ENCODE results near the gene STIMATE. TPM values are rescaled to one million over a fixed set of nuclear protein-coding genes. Genes with fewer than 3 reads are reported as not detected.

STIMATE gene
- total RNA-seq, 1 experiment from 2014 or later: 15.7 TPM

DNA sequence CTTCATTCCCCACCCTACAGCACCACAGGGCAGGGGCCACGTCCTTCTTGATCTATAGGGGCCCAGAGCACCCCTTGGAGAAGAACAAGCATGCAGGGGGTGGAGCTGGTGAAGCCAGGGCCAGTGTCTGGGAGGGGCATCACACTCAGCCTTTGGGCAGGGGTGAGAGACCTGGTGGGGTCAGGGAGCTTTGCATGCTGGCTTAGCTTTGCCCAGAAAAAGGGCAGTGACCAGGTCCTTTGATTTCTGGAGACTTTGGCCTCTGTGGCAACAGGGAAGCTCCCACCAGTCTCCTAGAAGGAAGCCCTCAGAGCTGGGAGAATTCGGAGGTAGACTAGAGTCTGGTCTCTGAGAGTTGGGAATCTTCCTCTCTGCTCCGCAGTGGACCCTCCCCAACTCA, 67.9 kb downstream of the STIMATE start:
- ChIA-PET POLR2A (no interaction called here), CTCF (no interaction called here)
- Histone ChIP-seq H3K36me3 (ENCODE audit: control insufficient read depth, insufficient read depth, low read length) (no peaks in the 10 kb centered on the region), H3K9me3 (ENCODE audit: control insufficient read depth, insufficient read depth, low read depth, low read length) (no peaks in the 10 kb centered on the region), H3K4me3 (ENCODE audit: low read depth in 2 of 2, low read length in 2 of 2) (no peak overlapping the region), H3K27me3 (ENCODE audit: control insufficient read depth, insufficient read depth, low read length) (no peaks in the 10 kb centered on the region), H3K4me1 (ENCODE audit: control insufficient read depth, insufficient read depth, low read length) (peaks cover 6% of the 10 kb centered on the region), H3K27ac (ENCODE audit: low read length) (no peak overlapping the region)
- TF ChIP-seq POLR2AphosphoS5 (IDR thresholded peaks at IDR 0.05; ENCODE audit: low read depth, low read length): no peak
- TF ChIP-seq SIN3A (IDR thresholded peaks at IDR 0.05; ENCODE audit: borderline replicate concordance, insufficient read depth, low read depth, low read length): no peak
- TF ChIP-seq, protein P1, sequence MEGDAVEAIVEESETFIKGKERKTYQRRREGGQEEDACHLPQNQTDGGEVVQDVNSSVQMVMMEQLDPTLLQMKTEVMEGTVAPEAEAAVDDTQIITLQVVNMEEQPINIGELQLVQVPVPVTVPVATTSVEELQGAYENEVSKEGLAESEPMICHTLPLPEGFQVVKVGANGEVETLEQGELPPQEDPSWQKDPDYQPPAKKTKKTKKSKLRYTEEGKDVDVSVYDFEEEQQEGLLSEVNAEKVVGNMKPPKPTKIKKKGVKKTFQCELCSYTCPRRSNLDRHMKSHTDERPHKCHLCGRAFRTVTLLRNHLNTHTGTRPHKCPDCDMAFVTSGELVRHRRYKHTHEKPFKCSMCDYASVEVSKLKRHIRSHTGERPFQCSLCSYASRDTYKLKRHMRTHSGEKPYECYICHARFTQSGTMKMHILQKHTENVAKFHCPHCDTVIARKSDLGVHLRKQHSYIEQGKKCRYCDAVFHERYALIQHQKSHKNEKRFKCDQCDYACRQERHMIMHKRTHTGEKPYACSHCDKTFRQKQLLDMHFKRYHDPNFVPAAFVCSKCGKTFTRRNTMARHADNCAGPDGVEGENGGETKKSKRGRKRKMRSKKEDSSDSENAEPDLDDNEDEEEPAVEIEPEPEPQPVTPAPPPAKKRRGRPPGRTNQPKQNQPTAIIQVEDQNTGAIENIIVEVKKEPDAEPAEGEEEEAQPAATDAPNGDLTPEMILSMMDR (IDR thresholded peaks at IDR 0.05): no peak
- TF ChIP-seq, protein P2, sequence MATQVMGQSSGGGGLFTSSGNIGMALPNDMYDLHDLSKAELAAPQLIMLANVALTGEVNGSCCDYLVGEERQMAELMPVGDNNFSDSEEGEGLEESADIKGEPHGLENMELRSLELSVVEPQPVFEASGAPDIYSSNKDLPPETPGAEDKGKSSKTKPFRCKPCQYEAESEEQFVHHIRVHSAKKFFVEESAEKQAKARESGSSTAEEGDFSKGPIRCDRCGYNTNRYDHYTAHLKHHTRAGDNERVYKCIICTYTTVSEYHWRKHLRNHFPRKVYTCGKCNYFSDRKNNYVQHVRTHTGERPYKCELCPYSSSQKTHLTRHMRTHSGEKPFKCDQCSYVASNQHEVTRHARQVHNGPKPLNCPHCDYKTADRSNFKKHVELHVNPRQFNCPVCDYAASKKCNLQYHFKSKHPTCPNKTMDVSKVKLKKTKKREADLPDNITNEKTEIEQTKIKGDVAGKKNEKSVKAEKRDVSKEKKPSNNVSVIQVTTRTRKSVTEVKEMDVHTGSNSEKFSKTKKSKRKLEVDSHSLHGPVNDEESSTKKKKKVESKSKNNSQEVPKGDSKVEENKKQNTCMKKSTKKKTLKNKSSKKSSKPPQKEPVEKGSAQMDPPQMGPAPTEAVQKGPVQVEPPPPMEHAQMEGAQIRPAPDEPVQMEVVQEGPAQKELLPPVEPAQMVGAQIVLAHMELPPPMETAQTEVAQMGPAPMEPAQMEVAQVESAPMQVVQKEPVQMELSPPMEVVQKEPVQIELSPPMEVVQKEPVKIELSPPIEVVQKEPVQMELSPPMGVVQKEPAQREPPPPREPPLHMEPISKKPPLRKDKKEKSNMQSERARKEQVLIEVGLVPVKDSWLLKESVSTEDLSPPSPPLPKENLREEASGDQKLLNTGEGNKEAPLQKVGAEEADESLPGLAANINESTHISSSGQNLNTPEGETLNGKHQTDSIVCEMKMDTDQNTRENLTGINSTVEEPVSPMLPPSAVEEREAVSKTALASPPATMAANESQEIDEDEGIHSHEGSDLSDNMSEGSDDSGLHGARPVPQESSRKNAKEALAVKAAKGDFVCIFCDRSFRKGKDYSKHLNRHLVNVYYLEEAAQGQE (IDR thresholded peaks at IDR 0.05; ENCODE audit: insufficient read depth in 1 of 2, low read depth in 2 of 2, low read length in 1 of 2): no peak
- TF ChIP-seq TCF7L2 (IDR thresholded peaks at IDR 0.05; ENCODE audit: low read depth, low read length): no peak
- in situ Hi-C loops (cut with HindIII; ENCODE audit: low pct_unique_long_range_greater_than_20kb, low sequenced_read_pairs): no loop called here
- BruUV-seq (replicated peaks): no TSS peak
- intact Hi-C loops (cut with micrococcal nuclease; ENCODE audit: unreplicated experiment): loop anchor here (10.0 kb wide), 1 partner anchor 85 kb away; no protein-coding TSS in a partner anchor
- DNase-seq (ENCODE audit: low read depth, low spot score): no peak
- no peak for ATAC-seq

DNA sequence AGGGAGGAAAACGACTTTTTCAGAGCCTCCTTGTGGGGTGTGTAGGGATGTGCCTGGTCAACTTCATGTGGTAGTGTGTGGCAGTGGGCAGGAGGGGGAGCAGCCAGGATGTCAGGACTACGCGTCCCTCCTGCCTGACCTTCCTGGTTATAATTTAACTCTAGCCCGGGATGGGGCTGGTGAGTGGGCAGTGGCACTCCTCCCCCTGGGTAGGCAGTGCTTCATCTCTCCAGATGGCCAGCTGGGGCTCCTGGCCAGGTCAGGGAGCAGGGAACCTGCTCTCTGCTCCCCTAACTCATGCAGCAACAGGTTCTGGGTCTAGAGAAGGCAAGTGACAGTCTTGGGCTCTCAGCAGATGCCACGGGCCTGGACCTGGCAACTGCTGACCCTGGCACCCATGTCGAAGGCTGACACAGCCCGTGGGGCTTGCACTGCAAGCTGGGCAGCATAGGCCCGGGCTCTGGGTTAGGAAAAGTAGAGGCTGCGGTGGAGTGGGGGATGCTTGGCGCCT, 69.4 kb downstream of the STIMATE start:
- Histone ChIP-seq H3K4me1 (ENCODE audit: control insufficient read depth, insufficient read depth, low read length) (peaks cover 6% of the 10 kb centered on the region), H3K27ac (ENCODE audit: low read length) (no peak overlapping the region), H3K4me3 (ENCODE audit: low read depth in 2 of 2, low read length in 2 of 2) (no peak overlapping the region), H3K9me3 (ENCODE audit: control insufficient read depth, insufficient read depth, low read depth, low read length) (no peaks in the 10 kb centered on the region), H3K27me3 (ENCODE audit: control insufficient read depth, insufficient read depth, low read length) (no peaks in the 10 kb centered on the region), H3K36me3 (ENCODE audit: control insufficient read depth, insufficient read depth, low read length) (no peaks in the 10 kb centered on the region)
- intact Hi-C loops (cut with micrococcal nuclease; ENCODE audit: unreplicated experiment): loop anchor here (10.0 kb wide), 1 partner anchor 83 kb away; no protein-coding TSS in a partner anchor
- in situ Hi-C loops (cut with HindIII; ENCODE audit: low pct_unique_long_range_greater_than_20kb, low sequenced_read_pairs): no loop called here
- CTCF ChIA-PET: no interaction called here
- BruUV-seq (replicated peaks): no TSS peak
- POLR2A ChIA-PET: no interaction called here
- ATAC-seq (no peak), DNase-seq (ENCODE audit: low read depth, low spot score) (no peak)
- TF ChIP-seq, protein P2 (IDR thresholded peaks at IDR 0.05; ENCODE audit: insufficient read depth in 1 of 2, low read depth in 2 of 2, low read length in 1 of 2): no peak
- no peak for TF ChIP-seq POLR2AphosphoS5 (IDR thresholded peaks at IDR 0.05; ENCODE audit: low read depth, low read length)
- no peak for TF ChIP-seq SIN3A (IDR thresholded peaks at IDR 0.05; ENCODE audit: borderline replicate concordance, insufficient read depth, low read depth, low read length)
- TF ChIP-seq, protein P1 (IDR thresholded peaks at IDR 0.05): no peak
- TF ChIP-seq TCF7L2 (IDR thresholded peaks at IDR 0.05; ENCODE audit: low read depth, low read length): no peak

Data from Panc1 (cell line).